Suprapubic skin (tissue), 4 donors: Measurements from ENCODE around the gene CCDC85A. TPM values are rescaled to one million over a fixed set of nuclear protein-coding genes. Genes with fewer than 3 reads are reported as not detected.

Source experiments
- DNase-seq, 2 donors: peaks; one replicate each; pipeline ENCODE4 v3.0.0-alpha.2; 2019; ENCODE audit warnings: low spot score in 2 of 2
- H3K27ac ChIP-seq: fragments of 200-600 bp; sonication (generic); one replicate; pipeline ENCODE4 v1.5.1; 2019
- H3K27me3 ChIP-seq: fragments of 200-600 bp; sonication (generic); one replicate; pipeline ENCODE4 v1.5.1; 2019
- H3K36me3 ChIP-seq: fragments of 200-600 bp; sonication (generic); one replicate; pipeline ENCODE4 v1.5.1; 2019
- H3K4me1 ChIP-seq: fragments of 200-600 bp; sonication (generic); one replicate; pipeline ENCODE4 v1.5.1; 2019
- H3K4me3 ChIP-seq: fragments of 200-600 bp; sonication (generic); one replicate; pipeline ENCODE4 v1.5.1; 2019; ENCODE audit warnings: mild to moderate bottlenecking
- H3K9me3 ChIP-seq: fragments of 200-600 bp; sonication (generic); one replicate; pipeline ENCODE4 v1.5.1; 2019
- EP300 ChIP-seq: sonication (generic); formaldehyde crosslinking; IDR thresholded peaks from one replicate; pipeline ENCODE4 v1.6.1; 2017; ENCODE audit warnings: antibody characterized with exemption
- POLR2A ChIP-seq, 2 donors: fragments of 450-650 bp; IDR thresholded peaks; one replicate each; pipeline ENCODE4 v1.6.1; 2017; ENCODE audit warnings: antibody characterized with exemption in 2 of 2, mild to moderate bottlenecking in 2 of 2, moderate library complexity in 2 of 2
- POLR2AphosphoS5 ChIP-seq, 3 donors: sonication (generic); formaldehyde crosslinking; IDR thresholded peaks; one replicate each; pipeline ENCODE4 v1.6.1; 2017; ENCODE audit warnings: antibody characterized with exemption in 3 of 3
- WGBS: methylation state at CpG from one replicate; pipeline ENCODE4 v1.1.5; 2018; 5-methylcytosine and 5-hydroxymethylcytosine counted together
- total RNA-seq, 4 donors: library from RNA; depleted of rRNA; stranded (reverse); fragments of >200 nt; gene quantifications; one replicate each; pipeline ENCODE4 v1.1.0, GENCODE V29; 2016
- TF ChIP-seq, protein P1 (sequence below), 2 donors: fragments of 200-600 bp in 1 of 2; fragments of 450-650 bp in 1 of 2; sonication (generic) in 1 of 2; IDR thresholded peaks; one replicate each; pipeline ENCODE4 v1.5.1; 2016 to 2019; ENCODE audit warnings: antibody characterized with exemption in 2 of 2, mild to moderate bottlenecking in 1 of 2, moderate library complexity in 1 of 2

Gene CCDC85A
- total RNA-seq, 4 donors from 2014 or later: 1.9 to 3.2 (median 2.5) TPM

GRCh38 chr2:56382466-56382865 is 198.7 kb downstream of the CCDC85A start:
- H3K36me3 ChIP-seq: no peaks in the 10 kb centered on the region
- H3K9me3 ChIP-seq: no peaks in the 10 kb centered on the region
- no peaks in the 10 kb centered on the region for H3K4me1 ChIP-seq
- no peak for TF ChIP-seq POLR2AphosphoS5 (IDR thresholded peaks at IDR 0.05)
- TF ChIP-seq, protein P1, sequence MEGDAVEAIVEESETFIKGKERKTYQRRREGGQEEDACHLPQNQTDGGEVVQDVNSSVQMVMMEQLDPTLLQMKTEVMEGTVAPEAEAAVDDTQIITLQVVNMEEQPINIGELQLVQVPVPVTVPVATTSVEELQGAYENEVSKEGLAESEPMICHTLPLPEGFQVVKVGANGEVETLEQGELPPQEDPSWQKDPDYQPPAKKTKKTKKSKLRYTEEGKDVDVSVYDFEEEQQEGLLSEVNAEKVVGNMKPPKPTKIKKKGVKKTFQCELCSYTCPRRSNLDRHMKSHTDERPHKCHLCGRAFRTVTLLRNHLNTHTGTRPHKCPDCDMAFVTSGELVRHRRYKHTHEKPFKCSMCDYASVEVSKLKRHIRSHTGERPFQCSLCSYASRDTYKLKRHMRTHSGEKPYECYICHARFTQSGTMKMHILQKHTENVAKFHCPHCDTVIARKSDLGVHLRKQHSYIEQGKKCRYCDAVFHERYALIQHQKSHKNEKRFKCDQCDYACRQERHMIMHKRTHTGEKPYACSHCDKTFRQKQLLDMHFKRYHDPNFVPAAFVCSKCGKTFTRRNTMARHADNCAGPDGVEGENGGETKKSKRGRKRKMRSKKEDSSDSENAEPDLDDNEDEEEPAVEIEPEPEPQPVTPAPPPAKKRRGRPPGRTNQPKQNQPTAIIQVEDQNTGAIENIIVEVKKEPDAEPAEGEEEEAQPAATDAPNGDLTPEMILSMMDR (IDR thresholded peaks at IDR 0.05): no peak
- no peak for TF ChIP-seq EP300
- no peak for TF ChIP-seq POLR2A (IDR thresholded peaks at IDR 0.05)
- DNase-seq: no peak
- 0% methylated on average over 1 of the region's 1 CpG for WGBS
- H3K27ac ChIP-seq: no peak overlapping the region
- no peaks in the 10 kb centered on the region for H3K27me3 ChIP-seq
- H3K4me3 ChIP-seq: no peak overlapping the region

DNA sequence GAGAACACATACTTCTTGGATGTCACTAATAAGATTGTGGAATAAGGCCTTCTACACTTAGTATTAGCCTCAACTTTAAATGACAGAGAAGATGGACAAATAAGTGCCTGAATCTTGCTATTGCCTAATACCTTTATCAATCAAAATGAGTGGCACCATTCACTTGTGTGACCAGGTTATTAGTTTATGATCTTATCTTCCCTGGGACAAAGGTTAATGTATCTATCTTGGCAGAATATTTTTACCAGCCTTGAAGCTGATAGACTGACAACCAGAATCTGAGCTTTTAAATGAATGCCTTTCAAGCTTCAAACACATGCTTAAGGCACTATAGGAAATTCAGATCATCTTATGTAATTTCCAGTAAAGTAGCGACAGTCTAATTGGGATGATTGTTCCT is 202.9 kb downstream of the CCDC85A start:
- TF ChIP-seq POLR2AphosphoS5 (IDR thresholded peaks at IDR 0.05): no peak
- no peaks in the 10 kb centered on the region for H3K9me3 ChIP-seq
- no peaks in the 10 kb centered on the region for H3K36me3 ChIP-seq
- no peaks in the 10 kb centered on the region for H3K4me1 ChIP-seq
- H3K27ac ChIP-seq: no peak overlapping the region
- no peak overlapping the region for H3K4me3 ChIP-seq
- 72% methylated on average over 1 of the region's 1 CpG for WGBS
- H3K27me3 ChIP-seq: no peaks in the 10 kb centered on the region
- DNase-seq: no peak

- Histone ChIP-seq H3K4me1 (no peaks in the 10 kb centered on the region), H3K27ac (no peak overlapping the region), H3K4me3 (no peak overlapping the region), H3K9me3 (no peaks in the 10 kb centered on the region), H3K27me3 (no peaks in the 10 kb centered on the region), H3K36me3 (no peaks in the 10 kb centered on the region)
- no peak for TF ChIP-seq POLR2AphosphoS5 (IDR thresholded peaks at IDR 0.05)
- TF ChIP-seq POLR2A (IDR thresholded peaks at IDR 0.05): no peak
- TF ChIP-seq, protein P1 (IDR thresholded peaks at IDR 0.05): no peak
- no peak for TF ChIP-seq EP300
- no peak for DNase-seq
- WGBS: 46% methylated on average over 2 of the region's 2 CpGs
Observed at GRCh38 chr2:56390644-56391043, 206.9 kb downstream of the CCDC85A start.

DNA sequence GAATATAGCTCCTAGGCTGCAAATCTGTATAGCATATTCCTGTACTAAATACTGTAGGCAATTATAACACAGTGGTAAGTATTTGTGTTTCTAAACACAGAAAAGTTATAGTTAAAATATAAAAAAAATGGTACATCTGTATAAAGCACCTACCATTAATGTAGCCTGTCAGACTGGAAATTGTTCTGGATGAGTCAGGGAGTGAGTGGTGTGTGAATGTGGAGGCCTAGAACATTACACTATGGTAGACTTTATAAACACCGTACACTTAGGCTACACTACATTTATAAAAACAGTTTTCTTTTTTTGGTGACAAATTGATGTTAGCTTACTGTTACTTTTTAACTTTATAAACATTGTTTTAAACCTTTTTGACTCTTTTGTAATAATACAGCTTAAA is 226.3 kb downstream of the CCDC85A start:
- H3K27ac ChIP-seq: no peak overlapping the region
- WGBS: 87% methylated on average over 1 of the region's 1 CpG
- H3K27me3 ChIP-seq: no peaks in the 10 kb centered on the region
- H3K4me1 ChIP-seq: no peaks in the 10 kb centered on the region
- TF ChIP-seq POLR2A (IDR thresholded peaks at IDR 0.05): no peak
- TF ChIP-seq, protein P1 (IDR thresholded peaks at IDR 0.05): no peak
- TF ChIP-seq EP300: no peak
- no peak for TF ChIP-seq POLR2AphosphoS5 (IDR thresholded peaks at IDR 0.05)
- no peaks in the 10 kb centered on the region for H3K9me3 ChIP-seq
- H3K36me3 ChIP-seq: no peaks in the 10 kb centered on the region
- DNase-seq: no peak
- no peak overlapping the region for H3K4me3 ChIP-seq

GRCh38 chr2:56416500-56417176 is 232.8 kb downstream of the CCDC85A start:
- TF ChIP-seq POLR2A (IDR thresholded peaks at IDR 0.05) (no peak), POLR2AphosphoS5 (IDR thresholded peaks at IDR 0.05) (no peak), EP300 (no peak)
- TF ChIP-seq, protein P1 (IDR thresholded peaks at IDR 0.05): no peak
- H3K9me3 ChIP-seq: no peaks in the 10 kb centered on the region
- no peak for DNase-seq
- no peaks in the 10 kb centered on the region for H3K27me3 ChIP-seq
- no peak overlapping the region for H3K27ac ChIP-seq
- WGBS: 43% methylated on average over 1 of the region's 1 CpG
- no peak overlapping the region for H3K4me3 ChIP-seq
- H3K36me3 ChIP-seq: no peaks in the 10 kb centered on the region
- H3K4me1 ChIP-seq: no peaks in the 10 kb centered on the region
